Measurements from ENCODE around the gene MTRF1. TPM values are rescaled to one million over a fixed set of nuclear protein-coding genes. Genes with fewer than 3 reads are reported as not detected.
"Not testable (repeated sequence)": the region's sequence is repeated elsewhere in the genome, so short reads cannot be mapped to it uniquely, and the experiment has no call there.

The MTRF1 gene
- total RNA-seq, 1 experiment from 2014 or later = 18.2 TPM

GRCh38 chr13:41179593-41180250 lies 83.7 kb downstream of the MTRF1 start:
- DNase-seq (ENCODE audit: extremely low read depth, low read depth) = no peak

GRCh38 chr13:41178040-41178439 lies 85.3 kb downstream of the MTRF1 start:
- no peak for DNase-seq (ENCODE audit: extremely low read depth, low read depth)

GRCh38 chr13:41177616-41178015 lies 85.8 kb downstream of the MTRF1 start:
- DNase-seq (ENCODE audit: extremely low read depth, low read depth) = no peak

- not testable (repeated sequence) for DNase-seq (ENCODE audit: extremely low read depth, low read depth)
Measured at GRCh38 chr13:41175576-41175975, 87.8 kb downstream of the MTRF1 start.

Other genes starting within 250 kb of the MTRF1 start
- gene ELF1, start 244.3 kb downstream of the MTRF1 start, total RNA-seq (2014; rRNA removed; shearing (Covaris generic)) = 21.2 and 23.8 TPM in 2 replicates
- gene WBP4, start 202.1 kb downstream of the MTRF1 start, total RNA-seq (2014; rRNA removed; shearing (Covaris generic)) = 7.3 and 9.1 TPM in 2 replicates
- gene KBTBD6, start 130.8 kb downstream of the MTRF1 start, total RNA-seq (2014; rRNA removed; shearing (Covaris generic)) = 8.1 and 9.6 TPM in 2 replicates
- 4.5 and 4.9 TPM in 2 replicates for gene KBTBD7, start 69.0 kb downstream of the MTRF1 start, total RNA-seq (2014; rRNA removed; shearing (Covaris generic))
- gene NAA16, start 47.7 kb upstream of the MTRF1 start, total RNA-seq (2014; rRNA removed; shearing (Covaris generic)) = 7.2 and 7.5 TPM in 2 replicates
- 0.99 and 1.5 TPM in 2 replicates for gene RGCC, start 194.0 kb upstream of the MTRF1 start, total RNA-seq (2014; rRNA removed; shearing (Covaris generic))